Neural progenitor cell (in vitro differentiated cells): ENCODE data around the gene ACOT4. TPM values are rescaled to one million over a fixed set of nuclear protein-coding genes. Genes with fewer than 3 reads are reported as not detected.

ENCODE experiments used
- DNase-seq: peaks from one replicate; pipeline ENCODE4 v3.0.0-alpha.2; 2016; ENCODE audit warnings: low spot score
- H2AFZ ChIP-seq: fragments of 200-600 bp; sonication (generic); replicated peaks from 2 replicates; pipeline ENCODE4 v1.6.1; 2016; ENCODE audit warnings: antibody characterized with exemption
- H3F3A ChIP-seq: fragments of 200-600 bp; sonication (generic); 2 replicates; pipeline ENCODE4 v1.6.1; 2016; ENCODE audit warnings: antibody characterized with exemption, low read depth
- H3K27ac ChIP-seq: fragments of 200-600 bp; sonication (generic); 2 replicates; pipeline ENCODE4 v1.5.1; 2016; ENCODE audit warnings: mild to moderate bottlenecking
- H3K27me3 ChIP-seq: fragments of 200-600 bp; sonication (generic); 2 replicates; pipeline ENCODE4 v1.6.1; 2016; ENCODE audit warnings: mild to moderate bottlenecking, moderate library complexity
- H3K36me3 ChIP-seq: fragments of 200-600 bp; sonication (generic); 2 replicates; pipeline ENCODE4 v1.5.1; 2016
- H3K4me1 ChIP-seq: fragments of 200-600 bp; sonication (generic); 2 replicates; pipeline ENCODE4 v1.6.1; 2016; ENCODE audit warnings: mixed run types
- H3K4me2 ChIP-seq: fragments of 200-600 bp; sonication (generic); 2 replicates; pipeline ENCODE4 v1.6.1; 2016
- H3K4me3 ChIP-seq: fragments of 200-600 bp; sonication (generic); 2 replicates; pipeline ENCODE4 v1.5.1; 2016
- H3K79me2 ChIP-seq: fragments of 200-600 bp; sonication (generic); 2 replicates; pipeline ENCODE4 v1.6.1; 2016; ENCODE audit warnings: low read depth
- H3K9ac ChIP-seq: fragments of 200-600 bp; sonication (generic); 2 replicates; pipeline ENCODE4 v1.6.1; 2016
- H3K9me3 ChIP-seq: fragments of 200-600 bp; sonication (generic); 2 replicates; pipeline ENCODE4 v1.5.1; 2016; ENCODE audit warnings: low read depth
- H4K20me1 ChIP-seq: fragments of 200-600 bp; sonication (generic); 2 replicates; pipeline ENCODE4 v1.6.1; 2016; ENCODE audit warnings: low read depth
- H3K27ac Mint-ChIP-seq: 3 replicates; pipeline ENCODE4 v1.8.0; 2021; ENCODE audit warnings: mixed read lengths
- H3K27me3 Mint-ChIP-seq: 2 replicates; pipeline ENCODE4 v1.8.0; 2022; ENCODE audit warnings: low read depth, mild to moderate bottlenecking, inconsistent platforms, moderate library complexity, mixed read lengths; ENCODE audit not compliant: insufficient read depth
- H3K36me3 Mint-ChIP-seq: 3 replicates; pipeline ENCODE4 v1.8.0; 2021; ENCODE audit warnings: mixed read lengths
- H3K4me1 Mint-ChIP-seq: 3 replicates; pipeline ENCODE4 v1.8.0; 2021; ENCODE audit warnings: mixed read lengths
- H3K4me3 Mint-ChIP-seq: 3 replicates; pipeline ENCODE4 v1.8.0; 2021; ENCODE audit warnings: mild to moderate bottlenecking, moderate library complexity, mixed read lengths
- H3K9me3 Mint-ChIP-seq: 3 replicates; pipeline ENCODE4 v1.8.0; 2020; ENCODE audit warnings: mixed read lengths
- EZH2 ChIP-seq: fragments of 200-600 bp; sonication (generic); IDR thresholded peaks from 2 replicates; pipeline ENCODE4 v1.6.1; 2017; ENCODE audit warnings: antibody characterized with exemption, mild to moderate bottlenecking, moderate library complexity
- EZH2phosphoT487 ChIP-seq: fragments of 200-600 bp; sonication (generic); IDR thresholded peaks from 2 replicates; pipeline ENCODE4 v1.6.1; 2017; ENCODE audit warnings: antibody characterized with exemption
- total RNA-seq: library from RNA; depleted of rRNA; stranded (reverse); fragments of >200 nt; gene quantifications from 2 replicates; pipeline ENCODE4 v1.2.3, GENCODE V29; 2015; ENCODE audit warnings: low replicate concordance
- TF ChIP-seq, protein P1 (sequence below): fragments of 200-600 bp; sonication (generic); IDR thresholded peaks from 2 replicates; pipeline ENCODE4 v1.5.1; 2017; ENCODE audit warnings: antibody characterized with exemption, mild to moderate bottlenecking

ACOT4 gene
- total RNA-seq, 1 donor from 2014 or later = not detected

DNA sequence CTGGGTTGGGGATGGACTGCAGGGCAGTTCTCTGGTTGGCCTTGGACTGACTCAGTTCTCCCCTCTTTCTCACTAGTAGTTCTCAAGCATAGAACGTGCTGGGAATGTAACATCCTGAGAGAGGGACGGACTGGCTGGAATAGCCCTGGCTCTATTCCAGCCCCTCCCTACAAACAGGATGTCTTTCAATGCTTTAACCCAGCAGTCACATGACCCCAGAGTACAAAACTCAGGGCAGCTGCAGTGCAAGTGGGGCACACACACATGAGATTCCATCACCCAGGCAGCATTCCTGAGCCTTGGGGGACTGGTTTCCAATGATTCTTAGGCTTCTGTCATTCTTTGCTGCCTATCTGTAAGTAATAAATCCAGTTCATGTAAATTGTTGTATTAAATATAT is 19.0 kb downstream of the ACOT4 start:
- Mint-ChIP-seq H3K27me3 (peaks cover 23% of the 10 kb centered on the region), H3K4me1 (peaks cover 9% of the 10 kb centered on the region), H3K9me3 (peaks cover 9% of the 10 kb centered on the region), H3K27ac (no peak overlapping the region), H3K4me3 (no peak overlapping the region), H3K36me3 (no peaks in the 10 kb centered on the region)
- H3K4me1 ChIP-seq = no peaks in the 10 kb centered on the region
- no peak overlapping the region for H2AFZ ChIP-seq
- DNase-seq = peak; percentile 28
- no peak overlapping the region for H3K27ac ChIP-seq
- H3K4me3 ChIP-seq = no peak overlapping the region
- no peak overlapping the region for H3K9ac ChIP-seq
- TF ChIP-seq, protein P1, sequence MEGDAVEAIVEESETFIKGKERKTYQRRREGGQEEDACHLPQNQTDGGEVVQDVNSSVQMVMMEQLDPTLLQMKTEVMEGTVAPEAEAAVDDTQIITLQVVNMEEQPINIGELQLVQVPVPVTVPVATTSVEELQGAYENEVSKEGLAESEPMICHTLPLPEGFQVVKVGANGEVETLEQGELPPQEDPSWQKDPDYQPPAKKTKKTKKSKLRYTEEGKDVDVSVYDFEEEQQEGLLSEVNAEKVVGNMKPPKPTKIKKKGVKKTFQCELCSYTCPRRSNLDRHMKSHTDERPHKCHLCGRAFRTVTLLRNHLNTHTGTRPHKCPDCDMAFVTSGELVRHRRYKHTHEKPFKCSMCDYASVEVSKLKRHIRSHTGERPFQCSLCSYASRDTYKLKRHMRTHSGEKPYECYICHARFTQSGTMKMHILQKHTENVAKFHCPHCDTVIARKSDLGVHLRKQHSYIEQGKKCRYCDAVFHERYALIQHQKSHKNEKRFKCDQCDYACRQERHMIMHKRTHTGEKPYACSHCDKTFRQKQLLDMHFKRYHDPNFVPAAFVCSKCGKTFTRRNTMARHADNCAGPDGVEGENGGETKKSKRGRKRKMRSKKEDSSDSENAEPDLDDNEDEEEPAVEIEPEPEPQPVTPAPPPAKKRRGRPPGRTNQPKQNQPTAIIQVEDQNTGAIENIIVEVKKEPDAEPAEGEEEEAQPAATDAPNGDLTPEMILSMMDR = no peak
- no peak for TF ChIP-seq EZH2
- TF ChIP-seq EZH2phosphoT487 = no peak
- H3K27me3 ChIP-seq = peaks cover 51% of the 10 kb centered on the region
- H3K4me2 ChIP-seq = no peak overlapping the region
- H3K9me3 ChIP-seq = no peaks in the 10 kb centered on the region
- no peaks in the 10 kb centered on the region for H3K36me3 ChIP-seq
- peaks cover 17% of the 10 kb centered on the region for H3F3A ChIP-seq
- H4K20me1 ChIP-seq = no peaks in the 10 kb centered on the region
- H3K79me2 ChIP-seq = no peaks in the 10 kb centered on the region

- peaks cover 23% of the 10 kb centered on the region for H3K27me3 Mint-ChIP-seq
- peaks cover 3% of the 10 kb centered on the region for H3K9me3 Mint-ChIP-seq
- Histone ChIP-seq H4K20me1 (no peaks in the 10 kb centered on the region), H3K4me2 (peak within 1 kb of the TSS; percentile 82), H3K9me3 (no peaks in the 10 kb centered on the region), H3K36me3 (no peaks in the 10 kb centered on the region), H3K27ac (no peak within 1 kb of the TSS), H3F3A (peaks cover 17% of the 10 kb centered on the region), H3K27me3 (peaks cover 69% of the 10 kb centered on the region), H3K9ac (peak within 1 kb of the TSS; percentile 57), H3K79me2 (no peaks in the 10 kb centered on the region), H3K4me1 (no peaks in the 10 kb centered on the region), H2AFZ (peak within 1 kb of the TSS; percentile 98), H3K4me3 (peak within 1 kb of the TSS; percentile 84)
- H3K36me3 Mint-ChIP-seq = no peaks in the 10 kb centered on the region
- TF ChIP-seq, protein P1 = no peak
- TF ChIP-seq EZH2phosphoT487 = peak; percentile 72
- peak; percentile 85 for TF ChIP-seq EZH2
- DNase-seq = peak; percentile 90
- peak within 1 kb of the TSS; percentile 92 for H3K4me3 Mint-ChIP-seq
- H3K27ac Mint-ChIP-seq = no peak within 1 kb of the TSS
- peaks cover 14% of the 10 kb centered on the region for H3K4me1 Mint-ChIP-seq
Measured at GRCh38 chr14:73612339-73613045, 20.8 kb downstream of the ACOT4 start, which contains the start of gene ACOT6. ACOT6 (plus strand) TSS chr14:73612517; CDS start chr14:73612572, 55 bp downstream.

- no peak overlapping the region for H3K27ac Mint-ChIP-seq
- H3K4me2 ChIP-seq = peak overlapping the region; percentile 82
- no peaks in the 10 kb centered on the region for H3K4me1 ChIP-seq
- peaks cover 17% of the 10 kb centered on the region for H3F3A ChIP-seq
- DNase-seq = no peak
- peak overlapping the region; percentile 92 for H3K4me3 Mint-ChIP-seq
- H3K9ac ChIP-seq = no peak overlapping the region
- no peaks in the 10 kb centered on the region for H3K36me3 ChIP-seq
- peak overlapping the region; percentile 98 for H2AFZ ChIP-seq
- H3K9me3 Mint-ChIP-seq = peaks cover 3% of the 10 kb centered on the region
- H3K9me3 ChIP-seq = no peaks in the 10 kb centered on the region
- H3K79me2 ChIP-seq = no peaks in the 10 kb centered on the region
- peaks cover 74% of the 10 kb centered on the region for H3K27me3 ChIP-seq
- peaks cover 23% of the 10 kb centered on the region for H3K27me3 Mint-ChIP-seq
- H3K27ac ChIP-seq = no peak overlapping the region
- H3K4me1 Mint-ChIP-seq = peaks cover 14% of the 10 kb centered on the region
- no peaks in the 10 kb centered on the region for H3K36me3 Mint-ChIP-seq
- no peaks in the 10 kb centered on the region for H4K20me1 ChIP-seq
- TF ChIP-seq, protein P1 = no peak
- TF ChIP-seq EZH2phosphoT487 (peak; percentile 28), EZH2 (peak; percentile 65)
- peak overlapping the region; percentile 84 for H3K4me3 ChIP-seq
Measured at GRCh38 chr14:73613046-73613383, 21.3 kb downstream of the ACOT4 start.
